ENCODE results near the gene JPT1. TPM values are rescaled to one million over a fixed set of nuclear protein-coding genes. Genes with fewer than 3 reads are reported as not detected.
"Not testable (repeated sequence)": the region's sequence is repeated elsewhere in the genome, so short reads cannot be mapped to it uniquely, and the experiment has no call there.

Gene JPT1
- total and polyA plus RNA-seq, 2 experiments from 2014 or later = 136 to 209 TPM

GRCh38 chr17:75135452-75135851 is 18.9 kb downstream of the JPT1 start:
- Histone ChIP-seq H3K27me3 (no peaks in the 10 kb centered on the region), H3K4me3 (no peak overlapping the region), H3K27ac (peak overlapping the region; percentile 58), H3K9me3 (ENCODE audit: low read depth) (no peaks in the 10 kb centered on the region), H3K4me1 (ENCODE audit: low read depth) (no peaks in the 10 kb centered on the region), H3K36me3 (peaks cover 7% of the 10 kb centered on the region)
- TF ChIP-seq, protein P1, sequence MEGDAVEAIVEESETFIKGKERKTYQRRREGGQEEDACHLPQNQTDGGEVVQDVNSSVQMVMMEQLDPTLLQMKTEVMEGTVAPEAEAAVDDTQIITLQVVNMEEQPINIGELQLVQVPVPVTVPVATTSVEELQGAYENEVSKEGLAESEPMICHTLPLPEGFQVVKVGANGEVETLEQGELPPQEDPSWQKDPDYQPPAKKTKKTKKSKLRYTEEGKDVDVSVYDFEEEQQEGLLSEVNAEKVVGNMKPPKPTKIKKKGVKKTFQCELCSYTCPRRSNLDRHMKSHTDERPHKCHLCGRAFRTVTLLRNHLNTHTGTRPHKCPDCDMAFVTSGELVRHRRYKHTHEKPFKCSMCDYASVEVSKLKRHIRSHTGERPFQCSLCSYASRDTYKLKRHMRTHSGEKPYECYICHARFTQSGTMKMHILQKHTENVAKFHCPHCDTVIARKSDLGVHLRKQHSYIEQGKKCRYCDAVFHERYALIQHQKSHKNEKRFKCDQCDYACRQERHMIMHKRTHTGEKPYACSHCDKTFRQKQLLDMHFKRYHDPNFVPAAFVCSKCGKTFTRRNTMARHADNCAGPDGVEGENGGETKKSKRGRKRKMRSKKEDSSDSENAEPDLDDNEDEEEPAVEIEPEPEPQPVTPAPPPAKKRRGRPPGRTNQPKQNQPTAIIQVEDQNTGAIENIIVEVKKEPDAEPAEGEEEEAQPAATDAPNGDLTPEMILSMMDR (IDR thresholded peaks at IDR 0.05; ENCODE audit: low read depth, low read length) = no peak
- DNase-seq (ENCODE audit: low read depth in 1 of 2, low spot score in 1 of 2) = no peak

- H3K9me3 ChIP-seq (ENCODE audit: low read depth); H3K4me3 ChIP-seq; H3K27me3 ChIP-seq; H3K4me1 ChIP-seq (ENCODE audit: low read depth); DNase-seq (ENCODE audit: low read depth in 1 of 2, low spot score in 1 of 2); H3K36me3 ChIP-seq: not testable (repeated sequence)
- H3K27ac ChIP-seq = peak overlapping the region; percentile 17
Measured at GRCh38 chr17:75133607-75134347, 20.5 kb downstream of the JPT1 start.

GRCh38 chr17:75133001-75133400 is 21.3 kb downstream of the JPT1 start:
- H3K9me3 ChIP-seq (ENCODE audit: low read depth) = no peaks in the 10 kb centered on the region
- H3K27ac ChIP-seq = no peak overlapping the region
- TF ChIP-seq, protein P1 (IDR thresholded peaks at IDR 0.05; ENCODE audit: low read depth, low read length) = no peak
- peaks cover 3% of the 10 kb centered on the region for H3K36me3 ChIP-seq
- H3K4me1 ChIP-seq (ENCODE audit: low read depth) = no peaks in the 10 kb centered on the region
- H3K27me3 ChIP-seq = no peaks in the 10 kb centered on the region
- DNase-seq (ENCODE audit: low read depth in 1 of 2, low spot score in 1 of 2) = no peak
- no peak overlapping the region for H3K4me3 ChIP-seq

GRCh38 chr17:75132018-75133000 is 22.0 kb downstream of the JPT1 start:
- H3K27ac ChIP-seq = peak overlapping the region; percentile 84
- H3K4me1 ChIP-seq (ENCODE audit: low read depth); H3K9me3 ChIP-seq (ENCODE audit: low read depth); DNase-seq (ENCODE audit: low read depth in 1 of 2, low spot score in 1 of 2); H3K27me3 ChIP-seq; H3K36me3 ChIP-seq: not testable (repeated sequence)
- peak overlapping the region; percentile 84 for H3K4me3 ChIP-seq

DNA sequence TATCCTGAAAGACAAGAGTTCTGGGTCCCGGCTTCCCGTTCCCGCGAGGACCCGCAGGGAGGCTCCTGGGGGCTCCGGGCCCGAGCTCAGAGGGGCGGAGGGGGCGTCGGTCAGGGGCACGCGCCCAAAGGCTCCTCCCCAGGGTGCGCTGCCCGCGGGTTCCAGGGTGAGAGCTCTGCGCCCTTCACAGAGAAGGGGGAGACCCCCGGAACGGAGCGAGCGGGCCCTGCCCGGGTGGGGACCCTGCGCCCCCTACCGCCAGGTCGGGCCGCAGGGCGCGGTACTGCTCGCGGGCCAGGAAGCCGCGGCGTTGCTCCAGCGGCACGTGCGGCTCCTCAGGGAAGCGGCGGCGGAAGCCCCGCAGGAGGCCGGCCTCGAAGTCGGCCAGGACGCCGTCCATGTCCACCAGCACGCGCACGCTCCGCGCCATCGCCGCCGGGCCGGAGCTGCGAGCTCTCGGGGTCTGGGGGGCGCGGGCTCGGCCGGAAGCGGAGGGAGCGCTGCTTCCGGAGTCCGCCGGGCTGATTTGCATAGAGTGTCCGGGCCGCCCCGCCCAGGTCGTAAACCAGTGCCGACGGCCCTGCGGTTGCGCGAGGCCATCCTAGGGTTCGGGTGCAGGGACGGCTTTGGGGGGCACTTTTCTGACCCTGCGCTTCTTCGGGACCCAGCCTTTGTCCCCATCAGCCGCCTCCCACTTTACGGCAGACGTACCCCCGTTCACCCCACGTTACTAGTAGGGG is 22.9 kb downstream of the JPT1 start, which contains the start of gene NT5C:
NT5C (minus strand) TSS at position 465 of the 740 bp plus-strand sequence; CDS start at position 430, 35 bp downstream.
- no peaks in the 10 kb centered on the region for H3K27me3 ChIP-seq
- peak within 1 kb of the TSS; percentile 84 for H3K4me3 ChIP-seq
- DNase-seq (ENCODE audit: low read depth in 1 of 2, low spot score in 1 of 2) = peak; percentile 86 to 90
- H3K27ac ChIP-seq = peak within 1 kb of the TSS; percentile 84
- no peaks in the 10 kb centered on the region for H3K4me1 ChIP-seq (ENCODE audit: low read depth)
- H3K9me3 ChIP-seq (ENCODE audit: low read depth) = no peaks in the 10 kb centered on the region
- peaks cover 3% of the 10 kb centered on the region for H3K36me3 ChIP-seq
- TF ChIP-seq, protein P1 (IDR thresholded peaks at IDR 0.05; ENCODE audit: low read depth, low read length) = peak; percentile 71

- H3K36me3 ChIP-seq = peaks cover 3% of the 10 kb centered on the region
- TF ChIP-seq, protein P1 (IDR thresholded peaks at IDR 0.05; ENCODE audit: low read depth, low read length) = peak; percentile 63
- H3K4me1 ChIP-seq (ENCODE audit: low read depth) = no peaks in the 10 kb centered on the region
- no peaks in the 10 kb centered on the region for H3K9me3 ChIP-seq (ENCODE audit: low read depth)
- H3K27me3 ChIP-seq = no peaks in the 10 kb centered on the region
- peak overlapping the region; percentile 84 for H3K4me3 ChIP-seq
- peak overlapping the region; percentile 84 for H3K27ac ChIP-seq
- DNase-seq (ENCODE audit: low read depth in 1 of 2, low spot score in 1 of 2) = peak; percentile 67 to 76
Measured at GRCh38 chr17:75130632-75131277, 23.6 kb downstream of the JPT1 start.
